Left forelimb (tissue), 1 donor: ENCODE measurements around the gene CDO1.

Experiments used
- DNase-seq: peaks from one replicate; pipeline ENCODE4 v3.0.0-alpha.2; 2018; ENCODE audit warnings: low spot score

The CDO1 gene

DNA sequence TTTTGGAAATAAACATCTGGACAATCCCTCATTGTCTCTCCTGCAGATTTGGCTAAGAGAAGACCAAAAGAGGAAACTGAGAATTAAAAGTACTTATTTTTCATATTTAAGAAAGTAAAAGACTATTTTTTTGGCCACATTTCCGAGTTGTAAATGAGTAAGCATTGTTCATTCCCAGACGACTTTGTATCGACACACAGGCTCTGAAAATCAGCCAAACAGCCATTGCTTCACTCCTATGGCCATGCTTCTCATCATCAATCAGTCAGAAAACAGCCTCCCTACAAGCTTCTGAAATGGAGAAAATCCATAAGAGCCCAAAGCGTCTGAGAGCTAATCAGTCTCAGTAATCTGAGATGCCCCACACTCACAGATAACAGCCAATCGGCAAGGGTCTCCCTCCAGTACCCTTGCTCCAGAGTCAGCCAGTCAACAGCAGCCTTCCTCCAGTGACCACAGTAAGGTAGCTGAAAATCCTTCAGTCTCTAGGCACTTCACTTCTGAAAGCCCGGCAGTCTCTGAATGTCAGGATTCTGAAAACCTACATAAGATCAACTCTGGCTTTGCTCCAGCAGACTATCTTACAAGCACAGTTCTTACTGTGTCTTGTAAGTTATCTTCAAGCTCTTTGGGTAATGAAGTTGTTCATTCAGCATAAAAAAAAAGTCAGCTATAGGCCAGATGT lies 30.9 kb downstream of the CDO1 start:
- DNase-seq: no peak

DNA sequence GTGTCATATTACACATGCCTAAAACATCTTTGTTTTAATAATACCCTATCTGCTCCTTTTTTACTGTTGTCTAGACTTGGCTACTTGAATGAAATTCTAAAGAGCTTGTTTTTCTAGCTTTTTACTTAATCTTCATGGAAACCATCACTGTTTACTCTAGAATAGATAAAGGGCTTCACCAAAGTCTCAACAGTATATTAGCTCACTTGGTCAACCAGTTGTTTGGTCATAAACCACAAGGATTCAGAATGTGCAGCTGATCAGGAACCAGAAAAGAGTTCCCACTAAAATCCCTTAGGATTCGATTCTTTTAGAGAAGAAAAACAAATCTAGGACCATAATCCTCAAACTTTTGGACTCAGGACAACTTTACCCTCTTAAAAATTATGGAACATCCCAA lies 38.0 kb downstream of the CDO1 start:
- DNase-seq: no peak

DNA sequence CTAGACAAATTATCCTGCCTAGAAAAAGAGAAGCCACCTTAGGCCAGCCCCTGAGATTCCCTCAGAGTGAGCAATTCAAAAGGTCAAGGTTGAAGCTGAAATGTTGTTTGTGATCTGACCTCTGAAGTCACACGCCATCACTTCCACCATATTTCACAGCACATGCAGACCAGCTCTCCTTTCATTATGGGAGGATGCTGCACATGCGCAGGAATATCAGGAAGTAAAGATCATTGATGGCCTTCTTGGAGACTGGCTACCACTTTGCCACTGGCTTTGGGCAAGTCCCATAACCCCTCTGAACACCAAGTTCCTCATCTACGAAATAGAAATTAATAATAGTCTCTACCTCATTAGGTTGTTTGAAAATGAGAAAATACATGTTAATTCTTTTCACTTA lies 39.5 kb downstream of the CDO1 start:
- no peak for DNase-seq

DNA sequence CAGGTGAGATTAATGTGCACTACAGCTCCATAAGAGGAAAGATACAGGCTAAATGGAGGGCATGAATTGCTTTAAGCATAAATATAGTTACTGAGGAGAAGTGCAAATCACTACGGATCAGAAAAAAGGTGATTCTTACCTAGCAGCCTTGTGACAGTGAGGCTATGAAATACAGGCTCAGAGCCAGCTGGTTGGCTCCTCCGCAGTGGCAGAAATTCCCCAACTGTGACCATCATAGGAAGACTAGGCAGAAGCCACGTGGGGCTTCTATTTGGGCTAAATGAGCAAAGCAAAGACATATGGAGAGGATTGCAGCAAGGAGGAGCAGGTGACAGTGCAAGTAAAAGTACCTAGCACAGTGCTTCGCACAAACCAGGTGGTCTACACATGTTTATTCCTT lies 40.5 kb downstream of the CDO1 start:
- DNase-seq: no peak

DNA sequence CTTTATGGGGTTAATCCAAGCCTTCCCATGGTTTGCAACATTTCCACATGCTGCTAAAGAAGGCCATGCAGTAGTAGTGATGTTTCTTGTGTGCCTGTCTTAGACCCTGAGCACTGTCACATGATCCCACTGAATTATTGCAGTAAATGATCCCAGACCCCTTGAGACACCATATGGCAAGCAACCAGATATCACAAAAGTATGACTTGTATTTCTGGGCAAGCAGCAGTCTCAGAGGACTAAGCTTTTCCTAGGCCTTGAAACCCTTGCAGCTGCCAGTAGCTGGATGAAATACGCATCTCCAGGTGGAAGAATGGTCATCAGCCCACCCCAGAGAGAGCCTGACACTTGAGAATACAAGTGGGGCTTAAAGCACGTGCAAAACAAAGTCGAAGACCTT lies 41.8 kb downstream of the CDO1 start:
- peak; percentile 79 for DNase-seq

DNA sequence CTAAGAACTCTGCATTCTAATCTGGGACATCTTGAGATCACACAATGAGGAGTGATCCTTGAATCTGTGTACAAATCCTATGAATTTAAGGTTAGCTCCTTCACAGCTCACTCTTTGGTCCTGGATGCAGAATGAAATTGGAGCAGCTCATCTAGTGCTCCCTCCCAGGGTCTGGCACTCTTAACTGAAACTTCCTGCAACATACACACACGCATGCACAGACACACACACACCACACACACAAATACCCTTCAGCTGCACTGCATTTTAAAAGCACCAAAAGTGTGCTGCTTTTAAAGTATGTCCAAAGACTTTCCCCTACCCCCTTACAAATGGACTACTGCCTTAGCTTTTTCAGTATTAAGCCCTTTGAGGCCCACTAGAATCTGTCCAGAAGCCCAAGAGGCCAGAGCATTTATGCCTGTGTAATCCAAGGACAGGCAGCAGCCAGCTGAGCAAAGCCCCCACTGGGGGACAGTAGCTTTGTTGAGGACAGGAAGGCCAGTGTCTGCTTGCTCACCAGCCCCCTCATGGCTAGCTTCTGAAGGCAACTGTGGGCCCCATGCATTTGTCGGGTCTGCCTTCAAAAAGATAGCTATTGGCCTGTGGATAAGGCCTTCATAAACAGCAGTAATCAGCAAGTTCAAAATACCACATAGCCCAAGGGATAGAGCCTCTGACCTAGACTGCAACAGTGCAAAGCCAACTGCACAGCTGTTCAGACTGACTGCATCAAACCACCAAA lies 43.6 kb downstream of the CDO1 start:
- DNase-seq: peak; percentile 66

DNA sequence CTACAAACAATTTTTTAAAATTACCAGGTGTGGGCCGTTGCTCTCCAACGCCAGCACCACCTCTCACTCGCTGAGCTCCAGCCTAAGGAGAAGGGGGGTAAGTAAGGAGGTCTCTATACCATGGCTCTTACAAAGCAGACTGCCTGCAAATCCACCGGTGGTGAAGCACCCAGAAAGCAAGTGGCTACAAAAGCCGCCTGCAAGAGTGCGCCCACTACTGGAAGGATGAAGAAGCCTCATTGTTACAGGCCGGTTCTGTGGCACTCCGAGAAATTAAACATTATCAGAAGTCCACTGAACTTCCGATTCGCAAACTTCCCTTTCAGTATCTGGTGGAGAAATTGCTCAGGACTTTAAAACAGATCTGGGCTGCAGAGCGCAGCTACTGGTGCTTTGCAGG lies 46.0 kb downstream of the CDO1 start:
- no peak for DNase-seq

DNA sequence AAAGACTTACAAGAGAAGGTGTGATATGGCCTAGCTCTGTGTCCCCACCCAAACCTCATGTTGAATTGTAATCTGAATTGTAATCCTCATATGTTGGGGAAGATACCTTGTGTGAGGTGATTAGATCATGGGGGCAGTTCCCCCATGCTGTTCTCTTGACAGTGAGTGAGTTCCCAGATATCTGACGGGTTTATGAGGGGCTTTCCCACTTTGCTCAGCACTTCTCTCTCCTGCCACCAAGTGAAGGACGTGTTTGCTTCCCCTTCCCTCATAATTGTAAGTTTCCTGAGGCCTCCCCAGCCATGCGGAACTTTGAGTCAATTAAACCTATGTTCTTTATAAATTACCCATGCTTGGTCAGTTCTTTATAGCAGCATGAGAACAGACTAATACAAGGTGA lies 49.0 kb downstream of the CDO1 start:
- DNase-seq: no peak

DNA sequence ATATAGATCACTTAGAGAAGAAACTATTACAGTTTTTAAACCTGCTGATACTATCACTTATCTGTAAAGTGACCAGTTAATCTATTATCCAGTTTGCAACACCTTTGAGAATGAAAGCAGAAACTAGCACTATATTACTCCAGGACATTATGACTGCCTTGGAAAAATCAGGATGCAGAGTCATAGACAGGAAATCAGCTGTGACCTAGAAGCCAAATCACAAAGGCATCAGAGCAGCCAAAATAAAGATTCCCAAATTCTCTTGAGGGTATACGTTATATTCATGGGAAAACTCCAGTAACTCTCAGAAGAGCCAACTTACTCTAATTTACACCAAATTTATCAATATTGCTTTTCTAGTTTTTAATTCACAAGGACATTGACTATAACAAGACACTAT lies 49.9 kb downstream of the CDO1 start:
- no peak for DNase-seq

DNA sequence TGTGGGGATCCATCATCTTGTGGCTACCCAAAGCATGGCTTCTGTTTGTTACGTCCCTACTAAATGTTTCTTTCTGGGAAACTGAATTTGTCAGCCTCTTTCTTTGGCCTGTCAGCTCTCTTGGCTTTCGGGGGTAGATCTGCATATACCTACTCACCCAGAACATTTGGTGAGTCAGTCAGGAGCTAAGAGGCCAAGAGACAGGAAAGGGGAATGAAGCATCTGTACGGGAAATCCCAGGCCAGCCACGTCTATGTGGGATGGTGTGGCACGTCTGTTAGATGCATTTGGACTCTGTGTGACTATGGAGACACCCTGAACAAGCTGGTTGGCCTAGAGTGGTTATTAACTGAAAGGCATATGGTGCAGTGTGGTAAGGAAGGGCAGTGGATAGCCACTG lies 58.1 kb downstream of the CDO1 start:
- DNase-seq: no peak

DNA sequence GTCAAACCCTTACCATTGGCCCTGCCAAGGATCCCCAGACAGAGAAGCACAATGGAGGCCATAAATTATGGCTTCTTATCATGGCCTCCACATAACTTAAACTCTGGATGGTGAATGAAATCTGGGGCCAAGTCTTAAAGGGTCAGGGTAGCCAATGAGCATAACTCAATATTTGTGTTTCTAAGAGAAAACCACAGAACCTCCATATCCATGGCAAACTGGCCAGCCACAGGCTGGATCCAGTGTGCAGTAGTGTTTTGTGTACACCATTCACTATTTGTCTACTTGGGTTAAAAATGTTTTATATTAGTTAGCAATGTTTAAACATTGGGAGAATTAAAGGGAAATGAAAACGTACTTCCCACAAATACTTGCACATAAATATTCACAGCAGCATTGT lies 60.8 kb downstream of the CDO1 start:
- DNase-seq: no peak
